GM12892 (cell line): ENCODE data around the gene CCDC148.

Source experiments
- DNase-seq: peaks from one replicate; pipeline ENCODE4 v3.0.0; 2011; ENCODE audit not compliant: insufficient read length
- FAIRE-seq: peaks from 2 replicates; lab custom pipeline; 2011; peaks lifted over from hg19 to GRCh38; lab: Jason Lieb, UNC
- POLR2A ChIP-seq: IDR thresholded peaks from 2 replicates; pipeline ENCODE4 v1.6.1; 2011; ENCODE audit warnings: low read depth, low read length, control low read depth
- POLR2AphosphoS5 ChIP-seq: IDR thresholded peaks from 2 replicates; pipeline ENCODE4 v1.6.1; 2011; ENCODE audit warnings: low read depth, low read length, control low read depth
- TAF1 ChIP-seq: IDR thresholded peaks from 2 replicates; pipeline ENCODE4 v1.6.1; 2011; ENCODE audit warnings: low read depth, mild to moderate bottlenecking, control low read depth, low read length, borderline replicate concordance

CCDC148 gene

GRCh38 chr2:158493458-158493857, 36.9 kb upstream of the CCDC148 start:
- FAIRE-seq (no peak), DNase-seq (no peak)
- TF ChIP-seq TAF1: no peak
- no peak for TF ChIP-seq POLR2A
- TF ChIP-seq POLR2AphosphoS5: no peak

GRCh38 chr2:158491072-158491471, 34.5 kb upstream of the CCDC148 start:
- TF ChIP-seq POLR2A: no peak
- no peak for TF ChIP-seq TAF1
- TF ChIP-seq POLR2AphosphoS5: no peak
- FAIRE-seq (no peak), DNase-seq (no peak)

- no peak for FAIRE-seq
- no peak for DNase-seq
- no peak for TF ChIP-seq POLR2AphosphoS5
- TF ChIP-seq TAF1: no peak
- no peak for TF ChIP-seq POLR2A
Observed at GRCh38 chr2:158489366-158490112, 33.0 kb upstream of the CCDC148 start.

DNA sequence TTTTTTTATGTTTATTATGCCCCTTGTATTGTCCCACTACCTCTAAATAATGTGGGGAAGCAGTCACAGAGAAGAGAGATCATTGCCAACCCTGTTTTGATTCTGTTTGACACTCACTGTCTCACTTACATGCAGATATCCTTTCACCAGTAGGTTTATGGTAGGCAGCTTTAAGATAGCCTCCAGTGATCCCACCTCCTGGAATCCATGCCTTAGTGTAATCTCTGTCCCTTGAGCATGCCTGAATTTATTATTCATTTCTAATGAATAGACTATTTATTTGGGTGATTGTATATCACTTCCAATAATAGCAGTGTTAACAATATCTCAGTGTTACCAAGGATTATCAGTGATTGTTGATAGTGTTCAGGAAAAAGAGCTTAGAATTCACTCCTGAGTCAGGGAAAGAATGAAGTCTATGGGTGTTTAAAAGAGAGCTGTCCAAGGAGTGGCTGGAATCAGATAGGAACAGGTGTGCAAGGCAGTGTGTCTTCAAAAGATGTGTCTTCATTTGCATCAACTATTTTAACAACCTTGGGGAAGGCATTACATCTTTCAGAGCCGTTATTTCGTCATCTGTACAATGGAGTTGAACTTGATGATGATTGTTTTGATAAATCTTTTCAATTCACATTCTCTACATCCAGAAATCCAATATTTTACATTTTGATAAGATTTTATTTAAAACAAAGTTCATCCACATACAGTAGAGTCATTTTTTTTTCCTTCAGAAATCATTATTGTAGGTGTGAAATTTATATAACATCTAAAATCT, 32.1 kb upstream of the CCDC148 start:
- no peak for DNase-seq
- no peak for FAIRE-seq
- TF ChIP-seq TAF1: no peak
- TF ChIP-seq POLR2AphosphoS5: no peak
- no peak for TF ChIP-seq POLR2A

DNA sequence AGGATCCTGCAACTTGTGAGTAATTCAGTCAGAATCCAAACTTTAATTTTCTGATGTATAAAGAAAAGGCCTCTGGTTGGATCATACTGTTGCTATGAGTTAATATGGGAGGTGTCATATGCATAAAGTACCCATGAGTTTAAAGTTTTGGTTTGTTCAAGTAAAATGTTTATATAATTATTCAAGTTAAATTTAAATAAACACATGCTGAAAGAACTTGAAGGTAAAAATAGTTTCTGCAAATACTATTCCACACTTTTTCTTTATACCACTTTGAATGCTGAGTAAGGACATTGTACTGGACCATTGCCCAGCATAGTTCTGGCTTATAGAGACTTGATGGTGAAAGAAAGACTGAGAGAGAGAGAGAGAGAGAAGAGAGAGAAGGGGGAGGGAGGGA, 30.9 kb upstream of the CCDC148 start:
- no peak for TF ChIP-seq POLR2AphosphoS5
- no peak for TF ChIP-seq POLR2A
- no peak for TF ChIP-seq TAF1
- no peak for FAIRE-seq
- no peak for DNase-seq

GRCh38 chr2:158486970-158487325, 30.4 kb upstream of the CCDC148 start:
- TF ChIP-seq POLR2AphosphoS5: no peak
- TF ChIP-seq TAF1: no peak
- no peak for TF ChIP-seq POLR2A
- DNase-seq: no peak
- no peak for FAIRE-seq

GRCh38 chr2:158486150-158486969, 29.8 kb upstream of the CCDC148 start:
- DNase-seq: no peak
- TF ChIP-seq POLR2AphosphoS5: no peak
- TF ChIP-seq TAF1: no peak
- TF ChIP-seq POLR2A: no peak
- no peak for FAIRE-seq

DNA sequence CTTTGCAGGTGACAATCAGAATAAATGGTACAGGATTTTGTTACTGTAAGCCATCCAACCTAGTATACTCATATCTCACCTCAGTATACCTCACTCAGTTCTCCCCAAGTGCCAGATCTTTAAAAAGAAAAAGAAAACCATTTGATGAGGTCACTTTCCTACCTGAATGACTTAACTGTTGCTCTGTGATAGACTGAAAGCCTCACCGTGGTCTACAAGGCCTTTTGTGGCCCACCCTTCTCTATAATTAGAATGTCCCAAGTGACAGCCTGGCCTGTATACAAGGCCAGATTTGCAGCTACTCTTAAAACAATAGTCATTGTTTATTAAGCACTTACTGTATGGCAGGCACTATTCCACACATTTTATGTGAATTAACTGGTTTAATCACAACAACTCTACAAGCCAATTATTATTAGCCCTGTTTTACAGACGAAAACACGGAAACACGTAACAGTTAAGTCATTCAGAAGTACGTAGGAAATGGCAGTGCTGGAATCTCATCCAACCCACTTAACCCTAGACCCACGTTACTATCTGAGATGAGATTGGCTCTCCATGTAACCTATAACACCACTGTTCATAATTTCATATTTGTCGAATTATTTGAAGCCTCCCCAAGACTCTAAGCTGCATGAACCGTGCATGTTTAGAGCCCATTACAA, 28.5 kb upstream of the CCDC148 start:
- FAIRE-seq: no peak
- DNase-seq: no peak
- TF ChIP-seq POLR2AphosphoS5 (no peak), POLR2A (no peak), TAF1 (no peak)

- DNase-seq (no peak), FAIRE-seq (no peak)
- TF ChIP-seq POLR2AphosphoS5: no peak
- TF ChIP-seq TAF1: no peak
- no peak for TF ChIP-seq POLR2A
Observed at GRCh38 chr2:158482594-158482993, 26.0 kb upstream of the CCDC148 start.

DNA sequence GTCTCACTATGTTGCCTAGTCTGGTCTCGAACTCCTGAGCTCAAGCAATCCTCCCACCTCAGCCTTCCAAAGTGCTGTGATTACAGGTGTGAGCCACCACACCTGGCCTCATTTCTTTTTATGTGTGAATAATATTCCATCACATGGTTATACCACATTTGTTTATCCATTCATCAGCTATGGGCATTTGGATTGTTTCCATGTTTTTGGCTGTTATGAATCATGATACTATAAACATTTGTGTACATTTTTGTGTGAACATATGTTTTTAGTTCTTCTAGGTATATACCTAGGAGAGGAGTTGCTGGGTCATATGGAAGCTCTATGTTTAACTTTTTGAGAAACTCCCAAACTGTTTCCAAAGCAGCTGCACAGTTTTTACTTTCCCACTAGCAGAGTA, 24.6 kb upstream of the CCDC148 start:
- no peak for FAIRE-seq
- no peak for TF ChIP-seq POLR2AphosphoS5
- TF ChIP-seq POLR2A: no peak
- no peak for TF ChIP-seq TAF1
- DNase-seq: no peak
